ENCODE results near the gene LUM. TPM values are rescaled to one million over a fixed set of nuclear protein-coding genes. Genes with fewer than 3 reads are reported as not detected.
A peak's percentile ranks its signal among the peaks of the same experiment; 100 is the strongest.

LUM gene
- total RNA-seq, 2 donors from 2014 or later, result not detected

DNA sequence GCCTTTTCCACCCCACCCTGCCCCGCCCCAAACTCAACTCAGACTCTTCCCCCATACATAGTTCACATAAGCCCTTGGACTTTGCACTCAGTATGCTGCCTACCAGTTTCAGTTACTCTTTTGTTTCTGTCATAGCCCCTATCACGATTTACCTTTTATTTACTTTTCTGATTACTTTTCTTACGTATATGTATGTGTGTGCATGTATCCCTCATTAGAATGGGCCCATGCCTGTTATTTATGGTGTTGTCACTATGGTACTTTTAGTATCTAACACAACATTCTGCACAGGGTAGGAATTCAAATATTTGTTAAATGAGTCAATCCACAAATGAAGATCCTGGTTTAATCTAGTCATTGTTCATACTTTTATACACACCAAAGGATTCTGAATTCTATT is 16.5 kb upstream of the LUM start:
- Mint-ChIP-seq H3K27ac (no peak overlapping the region), H3K9me3 (no peaks in the 10 kb centered on the region), H3K4me1 (ENCODE audit: low read depth) (no peaks in the 10 kb centered on the region), H3K4me3 (no peak overlapping the region), H3K36me3 (ENCODE audit: insufficient read depth in 2 of 2) (no peaks in the 10 kb centered on the region), H3K27me3 (ENCODE audit: low read depth) (no peaks in the 10 kb centered on the region)
- DNase-seq (no peak), ATAC-seq (replicated peaks in 1 of 2) (no peak)

GRCh38 chr12:91127306-91127705 is 16.0 kb upstream of the LUM start:
- no peak overlapping the region for H3K4me3 Mint-ChIP-seq
- no peaks in the 10 kb centered on the region for H3K36me3 Mint-ChIP-seq (ENCODE audit: insufficient read depth in 2 of 2)
- no peaks in the 10 kb centered on the region for H3K4me1 Mint-ChIP-seq (ENCODE audit: low read depth)
- no peak overlapping the region for H3K27ac Mint-ChIP-seq
- no peaks in the 10 kb centered on the region for H3K9me3 Mint-ChIP-seq
- ATAC-seq (replicated peaks in 1 of 2) (no peak), DNase-seq (no peak)
- no peaks in the 10 kb centered on the region for H3K27me3 Mint-ChIP-seq (ENCODE audit: low read depth)

DNA sequence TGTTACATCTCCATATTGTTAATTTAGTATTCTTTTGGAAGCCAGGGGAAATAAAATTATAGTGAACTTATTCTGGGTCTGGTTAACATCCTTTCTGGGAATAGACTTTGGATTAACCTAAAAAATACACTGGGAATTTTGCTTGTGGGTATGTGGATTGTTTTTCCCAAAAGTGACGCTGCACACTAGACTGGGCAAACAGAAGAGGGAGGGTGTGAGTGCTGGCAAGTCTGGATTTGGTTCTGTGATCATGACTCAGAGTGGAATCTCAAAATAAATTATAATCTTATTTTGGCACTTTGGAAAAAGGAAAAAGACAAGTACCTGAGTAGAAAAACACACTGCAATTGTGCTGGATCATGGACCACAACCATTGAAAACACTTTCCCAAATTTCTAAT is 15.2 kb upstream of the LUM start:
- ATAC-seq (replicated peaks in 1 of 2), result no peak
- Mint-ChIP-seq H3K4me3 (no peak overlapping the region), H3K36me3 (ENCODE audit: insufficient read depth in 2 of 2) (no peaks in the 10 kb centered on the region), H3K27me3 (ENCODE audit: low read depth) (no peaks in the 10 kb centered on the region), H3K9me3 (no peaks in the 10 kb centered on the region), H3K4me1 (ENCODE audit: low read depth) (no peaks in the 10 kb centered on the region), H3K27ac (no peak overlapping the region)
- DNase-seq, result no peak

- no peaks in the 10 kb centered on the region for H3K36me3 Mint-ChIP-seq (ENCODE audit: insufficient read depth in 2 of 2)
- DNase-seq, result no peak
- H3K4me1 Mint-ChIP-seq (ENCODE audit: low read depth), result no peaks in the 10 kb centered on the region
- no peak for ATAC-seq (replicated peaks in 1 of 2)
- H3K9me3 Mint-ChIP-seq, result no peaks in the 10 kb centered on the region
- H3K4me3 Mint-ChIP-seq, result no peak overlapping the region
- no peaks in the 10 kb centered on the region for H3K27me3 Mint-ChIP-seq (ENCODE audit: low read depth)
- H3K27ac Mint-ChIP-seq, result no peak overlapping the region
Measured at GRCh38 chr12:91123236-91123916, 12.1 kb upstream of the LUM start.

- Mint-ChIP-seq H3K4me1 (ENCODE audit: low read depth) (no peaks in the 10 kb centered on the region), H3K9me3 (no peaks in the 10 kb centered on the region), H3K27ac (no peak overlapping the region), H3K27me3 (ENCODE audit: low read depth) (no peaks in the 10 kb centered on the region), H3K4me3 (no peak overlapping the region), H3K36me3 (ENCODE audit: insufficient read depth in 2 of 2) (no peaks in the 10 kb centered on the region)
- DNase-seq, result no peak
- no peak for ATAC-seq (replicated peaks in 1 of 2)
Measured at GRCh38 chr12:91120781-91121180, 9.5 kb upstream of the LUM start.

DNA sequence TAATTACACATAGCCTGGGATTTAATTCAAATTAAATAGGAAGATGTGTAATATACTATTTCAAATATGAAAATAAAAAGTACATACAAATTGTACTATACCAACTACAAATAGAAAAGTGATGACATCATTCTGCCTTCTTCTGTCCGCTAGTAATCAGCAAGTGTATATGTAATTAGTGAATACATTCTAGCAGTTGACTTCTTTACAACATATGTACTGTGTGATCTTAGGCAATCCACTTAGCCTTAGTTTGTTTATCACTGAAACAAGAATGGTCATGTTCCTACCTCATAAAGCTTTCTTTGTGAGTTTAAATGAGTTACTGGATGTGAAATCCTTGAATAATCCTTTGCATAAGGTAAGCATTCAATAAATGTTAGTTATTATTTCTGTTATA is 7.8 kb upstream of the LUM start:
- no peak overlapping the region for H3K4me3 Mint-ChIP-seq
- H3K36me3 Mint-ChIP-seq (ENCODE audit: insufficient read depth in 2 of 2), result no peaks in the 10 kb centered on the region
- H3K4me1 Mint-ChIP-seq (ENCODE audit: low read depth), result no peaks in the 10 kb centered on the region
- H3K9me3 Mint-ChIP-seq, result no peaks in the 10 kb centered on the region
- H3K27ac Mint-ChIP-seq, result no peak overlapping the region
- no peak for DNase-seq
- no peak for ATAC-seq (replicated peaks in 1 of 2)
- H3K27me3 Mint-ChIP-seq (ENCODE audit: low read depth), result no peaks in the 10 kb centered on the region

- Mint-ChIP-seq H3K27me3 (ENCODE audit: low read depth) (no peaks in the 10 kb centered on the region), H3K4me1 (ENCODE audit: low read depth) (no peaks in the 10 kb centered on the region), H3K27ac (no peak overlapping the region), H3K9me3 (no peaks in the 10 kb centered on the region), H3K36me3 (ENCODE audit: insufficient read depth in 2 of 2) (no peaks in the 10 kb centered on the region), H3K4me3 (no peak overlapping the region)
- DNase-seq (no peak), ATAC-seq (replicated peaks in 1 of 2) (no peak)
Measured at GRCh38 chr12:91113621-91114020, 2.3 kb upstream of the LUM start.

- Mint-ChIP-seq H3K9me3 (no peaks in the 10 kb centered on the region), H3K27ac (no peak overlapping the region), H3K4me1 (ENCODE audit: low read depth) (no peaks in the 10 kb centered on the region), H3K36me3 (ENCODE audit: insufficient read depth in 2 of 2) (no peaks in the 10 kb centered on the region), H3K27me3 (ENCODE audit: low read depth) (no peaks in the 10 kb centered on the region), H3K4me3 (no peak overlapping the region)
- ATAC-seq (replicated peaks in 1 of 2) (no peak), DNase-seq (no peak)
Measured at GRCh38 chr12:91110311-91110924, 876 bp downstream of the LUM start.

GRCh38 chr12:91109581-91110310 is 1.5 kb downstream of the LUM start:
- Mint-ChIP-seq H3K27ac (no peak overlapping the region), H3K9me3 (no peaks in the 10 kb centered on the region), H3K27me3 (ENCODE audit: low read depth) (no peaks in the 10 kb centered on the region), H3K4me1 (ENCODE audit: low read depth) (no peaks in the 10 kb centered on the region), H3K4me3 (no peak overlapping the region), H3K36me3 (ENCODE audit: insufficient read depth in 2 of 2) (no peaks in the 10 kb centered on the region)
- no peak for ATAC-seq (replicated peaks in 1 of 2)
- no peak for DNase-seq

GRCh38 chr12:91109148-91109564 is 2.1 kb downstream of the LUM start:
- Mint-ChIP-seq H3K4me3 (no peak overlapping the region), H3K27ac (no peak overlapping the region), H3K4me1 (ENCODE audit: low read depth) (no peaks in the 10 kb centered on the region), H3K9me3 (no peaks in the 10 kb centered on the region), H3K27me3 (ENCODE audit: low read depth) (no peaks in the 10 kb centered on the region), H3K36me3 (ENCODE audit: insufficient read depth in 2 of 2) (no peaks in the 10 kb centered on the region)
- DNase-seq (peak; percentile 53 to 64), ATAC-seq (replicated peaks in 1 of 2) (peak in 1 of 2 donors; percentile 32)

DNA sequence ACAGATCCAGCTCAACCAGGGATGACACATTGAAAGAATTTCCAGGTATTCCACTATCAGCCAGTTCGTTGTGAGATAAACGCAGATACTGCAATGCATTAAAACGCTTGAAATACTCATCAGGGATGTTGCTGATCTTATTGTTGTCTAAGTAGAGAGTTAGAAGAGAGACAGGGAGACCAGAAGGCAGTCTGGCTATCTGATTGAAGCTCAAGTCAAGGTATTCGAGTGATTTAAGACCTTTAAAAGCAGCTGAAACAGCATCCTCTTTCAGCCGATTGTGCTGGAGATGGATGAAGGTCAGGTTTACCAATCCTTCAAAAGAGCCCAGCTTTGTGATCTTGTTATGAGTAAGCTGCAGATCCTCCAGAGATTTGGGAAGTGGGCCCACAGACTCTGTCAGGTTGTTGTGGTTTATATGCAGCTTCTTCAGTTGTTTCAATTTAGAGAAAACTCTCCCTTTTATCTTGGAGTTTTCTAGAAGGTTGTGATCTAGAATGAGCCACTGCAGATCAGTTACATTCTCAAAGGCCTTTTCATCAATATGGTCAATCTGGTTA is 3.0 kb downstream of the LUM start:
- no peak overlapping the region for H3K27ac Mint-ChIP-seq
- no peak for DNase-seq
- no peaks in the 10 kb centered on the region for H3K9me3 Mint-ChIP-seq
- no peaks in the 10 kb centered on the region for H3K27me3 Mint-ChIP-seq (ENCODE audit: low read depth)
- no peaks in the 10 kb centered on the region for H3K4me1 Mint-ChIP-seq (ENCODE audit: low read depth)
- no peak for ATAC-seq (replicated peaks in 1 of 2)
- H3K4me3 Mint-ChIP-seq, result no peak overlapping the region
- no peaks in the 10 kb centered on the region for H3K36me3 Mint-ChIP-seq (ENCODE audit: insufficient read depth in 2 of 2)

DNA sequence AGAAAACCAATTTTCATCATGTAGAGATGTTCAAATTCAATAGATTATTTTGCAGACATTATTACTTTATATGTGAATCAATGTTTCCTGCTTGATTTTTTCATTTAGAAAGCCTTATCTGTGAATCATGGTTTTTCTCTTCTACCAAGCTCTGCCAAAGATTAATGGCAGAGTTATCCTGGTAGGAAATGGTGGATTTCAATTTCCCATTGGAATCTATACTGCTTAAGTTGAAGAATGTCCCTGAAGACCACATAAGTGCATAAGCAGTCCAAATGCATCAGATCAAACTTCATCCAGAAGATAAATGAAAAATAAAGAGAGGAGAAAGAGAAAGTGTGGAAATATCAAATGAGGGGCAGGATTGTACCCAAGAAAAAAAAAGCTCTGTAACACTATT is 5.0 kb downstream of the LUM start:
- ATAC-seq (replicated peaks in 1 of 2), result no peak
- Mint-ChIP-seq H3K27ac (no peak overlapping the region), H3K27me3 (ENCODE audit: low read depth) (no peaks in the 10 kb centered on the region), H3K36me3 (ENCODE audit: insufficient read depth in 2 of 2) (no peaks in the 10 kb centered on the region), H3K4me3 (no peak overlapping the region), H3K4me1 (ENCODE audit: low read depth) (no peaks in the 10 kb centered on the region), H3K9me3 (no peaks in the 10 kb centered on the region)
- no peak for DNase-seq

GRCh38 chr12:91105807-91106206 is 5.5 kb downstream of the LUM start:
- Mint-ChIP-seq H3K9me3 (no peaks in the 10 kb centered on the region), H3K36me3 (ENCODE audit: insufficient read depth in 2 of 2) (no peaks in the 10 kb centered on the region), H3K4me1 (ENCODE audit: low read depth) (no peaks in the 10 kb centered on the region), H3K4me3 (no peak overlapping the region), H3K27ac (no peak overlapping the region), H3K27me3 (ENCODE audit: low read depth) (no peaks in the 10 kb centered on the region)
- ATAC-seq (replicated peaks in 1 of 2), result no peak
- DNase-seq, result no peak

Measured in activated T-cell treated with anti-CD3 and anti-CD28 coated beads, Interleukin-2, amount 50 U/mL, for 72 hours (primary cell).